Peyer's patch (tissue), 4 donors: ENCODE data around the gene HSD11B1L.

Experiments used
- CTCF ChIP-seq, 6 experiments: fragments of 450-650 bp in 4 of 6; fragments of 200-600 bp in 2 of 6; sonication (generic) in 1 of 6; IDR thresholded peaks; one replicate each; pipeline ENCODE4 v1.5.1; 2017 to 2019; ENCODE audit warnings: antibody characterized with exemption in 6 of 6, mild to moderate bottlenecking in 3 of 6, moderate library complexity in 1 of 6
- POLR2A ChIP-seq, 2 donors: fragments of 450-650 bp; IDR thresholded peaks; one replicate each; pipeline ENCODE4 v1.5.1; 2017; ENCODE audit warnings: antibody characterized with exemption in 2 of 2, mild to moderate bottlenecking in 2 of 2, moderate library complexity in 2 of 2

GRCh38 chr19:5676105-5676771 lies 4.6 kb upstream of the HSD11B1L start:
- TF ChIP-seq CTCF (IDR thresholded peaks at IDR 0.05) (no peak), POLR2A (IDR thresholded peaks at IDR 0.05) (no peak)
